Measurements from ENCODE around the gene NTHL1. TPM values are rescaled to one million over a fixed set of nuclear protein-coding genes. Genes with fewer than 3 reads are reported as not detected.

Gene NTHL1
- total RNA-seq, 1 experiment from 2014 or later = 93.3 TPM

DNA sequence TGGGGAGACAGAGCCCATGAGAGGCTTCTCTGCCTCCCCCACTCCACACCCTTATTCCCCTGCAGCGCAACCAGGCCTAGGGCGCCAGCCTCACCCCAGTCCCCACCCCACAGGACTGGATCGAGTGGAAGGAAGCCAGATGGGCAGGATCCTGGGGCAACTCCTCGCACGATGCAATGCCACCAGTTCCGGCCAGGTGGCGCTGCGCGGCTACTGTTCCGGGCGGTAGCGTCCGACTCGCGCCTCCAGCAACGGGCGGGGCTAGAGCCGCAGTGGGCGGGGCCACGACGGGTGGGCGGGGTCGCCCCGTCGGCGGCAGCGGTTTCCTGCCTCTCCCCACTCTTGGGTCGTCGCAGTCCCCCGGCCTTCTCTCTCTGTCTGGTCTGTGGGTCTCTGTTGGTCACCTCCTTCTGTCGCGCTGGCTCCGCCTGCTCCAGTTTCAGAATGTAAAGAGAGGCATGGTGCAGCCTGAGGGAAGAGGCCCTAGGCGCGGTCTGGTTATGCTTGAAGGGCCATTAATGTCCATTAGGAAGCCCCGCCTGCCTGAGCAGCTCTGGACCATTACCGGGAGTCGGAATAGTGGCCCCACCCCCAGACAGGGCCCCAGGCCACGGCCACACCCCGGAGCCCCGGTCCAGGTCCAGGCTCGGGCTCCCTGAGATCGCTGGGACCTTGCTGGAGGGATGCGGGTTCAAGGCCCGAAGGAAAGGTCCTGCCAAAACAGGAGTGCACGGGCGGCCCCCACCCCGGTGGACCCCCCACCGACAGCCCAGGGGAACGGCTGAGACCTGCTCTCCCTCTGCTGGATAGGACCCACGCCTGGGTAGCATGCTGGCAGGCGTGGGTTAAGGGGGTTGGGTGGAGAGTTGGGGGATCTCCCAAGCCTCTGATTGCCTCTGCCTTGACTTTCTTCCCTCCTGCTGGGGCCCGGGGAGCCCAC lies 24.3 kb downstream of the NTHL1 start:
- Mint-ChIP-seq H3K9me3 (no peaks in the 10 kb centered on the region), H3K27ac (peak overlapping the region; percentile 95; the same call in 1 of the 2 replicates), H3K4me3 (peak overlapping the region; percentile 77), H3K27me3 (ENCODE audit: low read depth) (peaks cover 72% of the 10 kb centered on the region), H3K36me3 (no peaks in the 10 kb centered on the region), H3K4me1 (peaks cover 14% of the 10 kb centered on the region)
- POLR2A ChIA-PET = interaction anchor here (0.6 to 1.5 kb wide), 5 partner anchors 19 to 183 kb away, joined by 3 to 6 read pairs (median 4); no protein-coding TSS in a partner anchor
- TF ChIP-seq SP1 (CRISPR knock-in tag; conservative IDR thresholded peaks at IDR 0.05) (peak; percentile 94), CREM (CRISPR knock-in tag; IDR thresholded peaks at IDR 0.05) (peak; percentile 9; the same call in 1 of the 2 replicates), ZNF423 (CRISPR knock-in tag; IDR thresholded peaks at IDR 0.05) (no peak), KAT7 (CRISPR knock-in tag; IDR thresholded peaks at IDR 0.05; ENCODE audit: borderline replicate concordance) (no peak)
- TF ChIP-seq, protein P1, sequence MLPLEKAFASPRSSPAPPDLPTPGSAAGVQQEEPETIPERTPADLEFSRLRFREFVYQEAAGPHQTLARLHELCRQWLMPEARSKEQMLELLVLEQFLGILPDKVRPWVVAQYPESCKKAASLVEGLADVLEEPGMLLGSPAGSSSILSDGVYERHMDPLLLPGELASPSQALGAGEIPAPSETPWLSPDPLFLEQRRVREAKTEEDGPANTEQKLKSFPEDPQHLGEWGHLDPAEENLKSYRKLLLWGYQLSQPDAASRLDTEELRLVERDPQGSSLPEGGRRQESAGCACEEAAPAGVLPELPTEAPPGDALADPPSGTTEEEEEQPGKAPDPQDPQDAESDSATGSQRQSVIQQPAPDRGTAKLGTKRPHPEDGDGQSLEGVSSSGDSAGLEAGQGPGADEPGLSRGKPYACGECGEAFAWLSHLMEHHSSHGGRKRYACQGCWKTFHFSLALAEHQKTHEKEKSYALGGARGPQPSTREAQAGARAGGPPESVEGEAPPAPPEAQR (CRISPR knock-in tag; IDR thresholded peaks at IDR 0.05) = no peak
- TF ChIP-seq, protein P2, sequence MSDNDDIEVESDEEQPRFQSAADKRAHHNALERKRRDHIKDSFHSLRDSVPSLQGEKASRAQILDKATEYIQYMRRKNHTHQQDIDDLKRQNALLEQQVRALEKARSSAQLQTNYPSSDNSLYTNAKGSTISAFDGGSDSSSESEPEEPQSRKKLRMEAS (CRISPR knock-in tag; IDR thresholded peaks at IDR 0.05) = peak; percentile 71; the same call in 1 of the 2 replicates
- TF ChIP-seq, protein P3, sequence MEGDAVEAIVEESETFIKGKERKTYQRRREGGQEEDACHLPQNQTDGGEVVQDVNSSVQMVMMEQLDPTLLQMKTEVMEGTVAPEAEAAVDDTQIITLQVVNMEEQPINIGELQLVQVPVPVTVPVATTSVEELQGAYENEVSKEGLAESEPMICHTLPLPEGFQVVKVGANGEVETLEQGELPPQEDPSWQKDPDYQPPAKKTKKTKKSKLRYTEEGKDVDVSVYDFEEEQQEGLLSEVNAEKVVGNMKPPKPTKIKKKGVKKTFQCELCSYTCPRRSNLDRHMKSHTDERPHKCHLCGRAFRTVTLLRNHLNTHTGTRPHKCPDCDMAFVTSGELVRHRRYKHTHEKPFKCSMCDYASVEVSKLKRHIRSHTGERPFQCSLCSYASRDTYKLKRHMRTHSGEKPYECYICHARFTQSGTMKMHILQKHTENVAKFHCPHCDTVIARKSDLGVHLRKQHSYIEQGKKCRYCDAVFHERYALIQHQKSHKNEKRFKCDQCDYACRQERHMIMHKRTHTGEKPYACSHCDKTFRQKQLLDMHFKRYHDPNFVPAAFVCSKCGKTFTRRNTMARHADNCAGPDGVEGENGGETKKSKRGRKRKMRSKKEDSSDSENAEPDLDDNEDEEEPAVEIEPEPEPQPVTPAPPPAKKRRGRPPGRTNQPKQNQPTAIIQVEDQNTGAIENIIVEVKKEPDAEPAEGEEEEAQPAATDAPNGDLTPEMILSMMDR (IDR thresholded peaks at IDR 0.05) = peak; percentile 98
- TF ChIP-seq, protein P4, sequence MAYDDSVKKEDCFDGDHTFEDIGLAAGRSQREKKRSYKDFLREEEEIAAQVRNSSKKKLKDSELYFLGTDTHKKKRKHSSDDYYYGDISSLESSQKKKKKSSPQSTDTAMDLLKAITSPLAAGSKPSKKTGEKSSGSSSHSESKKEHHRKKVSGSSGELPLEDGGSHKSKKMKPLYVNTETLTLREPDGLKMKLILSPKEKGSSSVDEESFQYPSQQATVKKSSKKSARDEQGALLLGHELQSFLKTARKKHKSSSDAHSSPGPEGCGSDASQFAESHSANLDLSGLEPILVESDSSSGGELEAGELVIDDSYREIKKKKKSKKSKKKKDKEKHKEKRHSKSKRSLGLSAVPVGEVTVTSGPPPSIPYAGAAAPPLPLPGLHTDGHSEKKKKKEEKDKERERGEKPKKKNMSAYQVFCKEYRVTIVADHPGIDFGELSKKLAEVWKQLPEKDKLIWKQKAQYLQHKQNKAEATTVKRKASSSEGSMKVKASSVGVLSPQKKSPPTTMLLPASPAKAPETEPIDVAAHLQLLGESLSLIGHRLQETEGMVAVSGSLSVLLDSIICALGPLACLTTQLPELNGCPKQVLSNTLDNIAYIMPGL (CRISPR knock-in tag; IDR thresholded peaks at IDR 0.05) = peak; percentile 76
- DNase-seq (ENCODE audit: low spot score) (peak; percentile 98), ATAC-seq (peak; percentile 57)
- CTCF ChIA-PET = interaction anchor here (0.6 to 3.5 kb wide), 41 partner anchors 9 to 1363 kb away, joined by 3 to 42 read pairs (median 5); partner anchors contain the start of genes EME2, GFER, MRPS34 and NTHL1

DNA sequence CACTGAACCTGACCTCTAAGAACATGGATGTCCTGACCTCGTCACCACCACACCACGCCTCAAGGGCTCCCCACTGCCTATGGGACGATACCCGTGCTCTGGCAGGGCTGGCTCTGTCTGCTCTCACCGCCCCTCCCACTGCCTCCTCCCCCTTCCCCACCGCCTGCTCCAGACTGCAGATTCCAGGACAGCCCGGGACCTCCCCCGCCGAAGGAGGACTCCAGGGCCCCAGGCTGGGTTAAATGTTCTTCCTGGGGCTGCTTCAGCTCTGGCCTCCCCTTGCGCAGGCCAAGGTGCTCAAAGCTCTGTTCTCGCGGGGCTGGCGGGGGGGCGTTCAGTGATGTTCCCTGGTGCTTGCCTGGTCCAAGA lies 24.9 kb downstream of the NTHL1 start:
- Mint-ChIP-seq H3K9me3 (no peaks in the 10 kb centered on the region), H3K36me3 (no peaks in the 10 kb centered on the region), H3K27ac (peak overlapping the region; percentile 68; the same call in 1 of the 2 replicates), H3K4me3 (peak overlapping the region; percentile 77), H3K4me1 (peaks cover 14% of the 10 kb centered on the region), H3K27me3 (ENCODE audit: low read depth) (peaks cover 72% of the 10 kb centered on the region)
- CTCF ChIA-PET = interaction anchor here (0.5 to 3.5 kb wide), 39 partner anchors 9 to 1362 kb away, joined by 3 to 42 read pairs (median 5); partner anchors contain the start of genes EME2, GFER, MRPS34 and NTHL1
- DNase-seq (ENCODE audit: low spot score) (peak; percentile 75), ATAC-seq (peak; percentile 49)
- POLR2A ChIA-PET = interaction anchor here (0.5 to 1.5 kb wide), 6 partner anchors 19 to 203 kb away, joined by 3 to 6 read pairs (median 4); no protein-coding TSS in a partner anchor
- TF ChIP-seq ZNF317 (CRISPR knock-in tag; IDR thresholded peaks at IDR 0.05; ENCODE audit: borderline replicate concordance, low read depth) = no peak
- no peak for TF ChIP-seq ZBTB21 (CRISPR knock-in tag; IDR thresholded peaks at IDR 0.05; ENCODE audit: borderline replicate concordance)
- TF ChIP-seq CREB1 (CRISPR knock-in tag; IDR thresholded peaks at IDR 0.05) = no peak
- no peak for TF ChIP-seq CREM (CRISPR knock-in tag; IDR thresholded peaks at IDR 0.05)
- TF ChIP-seq, protein P5, sequence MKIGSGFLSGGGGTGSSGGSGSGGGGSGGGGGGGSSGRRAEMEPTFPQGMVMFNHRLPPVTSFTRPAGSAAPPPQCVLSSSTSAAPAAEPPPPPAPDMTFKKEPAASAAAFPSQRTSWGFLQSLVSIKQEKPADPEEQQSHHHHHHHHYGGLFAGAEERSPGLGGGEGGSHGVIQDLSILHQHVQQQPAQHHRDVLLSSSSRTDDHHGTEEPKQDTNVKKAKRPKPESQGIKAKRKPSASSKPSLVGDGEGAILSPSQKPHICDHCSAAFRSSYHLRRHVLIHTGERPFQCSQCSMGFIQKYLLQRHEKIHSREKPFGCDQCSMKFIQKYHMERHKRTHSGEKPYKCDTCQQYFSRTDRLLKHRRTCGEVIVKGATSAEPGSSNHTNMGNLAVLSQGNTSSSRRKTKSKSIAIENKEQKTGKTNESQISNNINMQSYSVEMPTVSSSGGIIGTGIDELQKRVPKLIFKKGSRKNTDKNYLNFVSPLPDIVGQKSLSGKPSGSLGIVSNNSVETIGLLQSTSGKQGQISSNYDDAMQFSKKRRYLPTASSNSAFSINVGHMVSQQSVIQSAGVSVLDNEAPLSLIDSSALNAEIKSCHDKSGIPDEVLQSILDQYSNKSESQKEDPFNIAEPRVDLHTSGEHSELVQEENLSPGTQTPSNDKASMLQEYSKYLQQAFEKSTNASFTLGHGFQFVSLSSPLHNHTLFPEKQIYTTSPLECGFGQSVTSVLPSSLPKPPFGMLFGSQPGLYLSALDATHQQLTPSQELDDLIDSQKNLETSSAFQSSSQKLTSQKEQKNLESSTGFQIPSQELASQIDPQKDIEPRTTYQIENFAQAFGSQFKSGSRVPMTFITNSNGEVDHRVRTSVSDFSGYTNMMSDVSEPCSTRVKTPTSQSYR (CRISPR knock-in tag; IDR thresholded peaks at IDR 0.05) = no peak
- TF ChIP-seq, protein P6, sequence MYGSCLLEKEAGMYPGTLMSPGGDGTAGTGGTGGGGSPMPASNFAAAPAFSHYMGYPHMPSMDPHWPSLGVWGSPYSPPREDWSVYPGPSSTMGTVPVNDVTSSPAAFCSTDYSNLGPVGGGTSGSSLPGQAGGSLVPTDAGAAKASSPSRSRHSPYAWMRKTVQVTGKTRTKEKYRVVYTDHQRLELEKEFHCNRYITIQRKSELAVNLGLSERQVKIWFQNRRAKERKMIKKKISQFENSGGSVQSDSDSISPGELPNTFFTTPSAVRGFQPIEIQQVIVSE (CRISPR knock-in tag; IDR thresholded peaks at IDR 0.05; ENCODE audit: borderline replicate concordance) = no peak
- TF ChIP-seq, protein P7, sequence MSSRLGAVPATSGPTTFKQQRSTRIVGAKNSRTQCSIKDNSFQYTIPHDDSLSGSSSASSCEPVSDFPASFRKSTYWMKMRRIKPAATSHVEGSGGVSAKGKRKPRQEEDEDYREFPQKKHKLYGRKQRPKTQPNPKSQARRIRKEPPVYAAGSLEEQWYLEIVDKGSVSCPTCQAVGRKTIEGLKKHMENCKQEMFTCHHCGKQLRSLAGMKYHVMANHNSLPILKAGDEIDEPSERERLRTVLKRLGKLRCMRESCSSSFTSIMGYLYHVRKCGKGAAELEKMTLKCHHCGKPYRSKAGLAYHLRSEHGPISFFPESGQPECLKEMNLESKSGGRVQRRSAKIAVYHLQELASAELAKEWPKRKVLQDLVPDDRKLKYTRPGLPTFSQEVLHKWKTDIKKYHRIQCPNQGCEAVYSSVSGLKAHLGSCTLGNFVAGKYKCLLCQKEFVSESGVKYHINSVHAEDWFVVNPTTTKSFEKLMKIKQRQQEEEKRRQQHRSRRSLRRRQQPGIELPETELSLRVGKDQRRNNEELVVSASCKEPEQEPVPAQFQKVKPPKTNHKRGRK (CRISPR knock-in tag; IDR thresholded peaks at IDR 0.05; ENCODE audit: borderline replicate concordance) = no peak
- no peak for TF ChIP-seq NR3C1 (CRISPR knock-in tag; conservative IDR thresholded peaks at IDR 0.05; ENCODE audit: low read depth)
- no peak for TF ChIP-seq ESRRA (CRISPR knock-in tag; IDR thresholded peaks at IDR 0.05; ENCODE audit: borderline replicate concordance)
- TF ChIP-seq, protein P8, sequence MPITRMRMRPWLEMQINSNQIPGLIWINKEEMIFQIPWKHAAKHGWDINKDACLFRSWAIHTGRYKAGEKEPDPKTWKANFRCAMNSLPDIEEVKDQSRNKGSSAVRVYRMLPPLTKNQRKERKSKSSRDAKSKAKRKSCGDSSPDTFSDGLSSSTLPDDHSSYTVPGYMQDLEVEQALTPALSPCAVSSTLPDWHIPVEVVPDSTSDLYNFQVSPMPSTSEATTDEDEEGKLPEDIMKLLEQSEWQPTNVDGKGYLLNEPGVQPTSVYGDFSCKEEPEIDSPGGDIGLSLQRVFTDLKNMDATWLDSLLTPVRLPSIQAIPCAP (CRISPR knock-in tag; IDR thresholded peaks at IDR 0.05) = no peak
- no peak for TF ChIP-seq SMAD4 (CRISPR knock-in tag; IDR thresholded peaks at IDR 0.05)
- TF ChIP-seq, protein P9, sequence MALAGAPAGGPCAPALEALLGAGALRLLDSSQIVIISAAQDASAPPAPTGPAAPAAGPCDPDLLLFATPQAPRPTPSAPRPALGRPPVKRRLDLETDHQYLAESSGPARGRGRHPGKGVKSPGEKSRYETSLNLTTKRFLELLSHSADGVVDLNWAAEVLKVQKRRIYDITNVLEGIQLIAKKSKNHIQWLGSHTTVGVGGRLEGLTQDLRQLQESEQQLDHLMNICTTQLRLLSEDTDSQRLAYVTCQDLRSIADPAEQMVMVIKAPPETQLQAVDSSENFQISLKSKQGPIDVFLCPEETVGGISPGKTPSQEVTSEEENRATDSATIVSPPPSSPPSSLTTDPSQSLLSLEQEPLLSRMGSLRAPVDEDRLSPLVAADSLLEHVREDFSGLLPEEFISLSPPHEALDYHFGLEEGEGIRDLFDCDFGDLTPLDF (CRISPR knock-in tag; IDR thresholded peaks at IDR 0.05) = no peak
